HG03103 (cell line): ENCODE data around the gene ARHGAP15.

Experiments
- ATAC-seq: cut with Tn5 transposase; IDR thresholded peaks from one replicate; pipeline ENCODE4 v1.9.1; 2021; ENCODE audit warnings: low read depth; ENCODE audit not compliant: unreplicated experiment

The ARHGAP15 gene

DNA sequence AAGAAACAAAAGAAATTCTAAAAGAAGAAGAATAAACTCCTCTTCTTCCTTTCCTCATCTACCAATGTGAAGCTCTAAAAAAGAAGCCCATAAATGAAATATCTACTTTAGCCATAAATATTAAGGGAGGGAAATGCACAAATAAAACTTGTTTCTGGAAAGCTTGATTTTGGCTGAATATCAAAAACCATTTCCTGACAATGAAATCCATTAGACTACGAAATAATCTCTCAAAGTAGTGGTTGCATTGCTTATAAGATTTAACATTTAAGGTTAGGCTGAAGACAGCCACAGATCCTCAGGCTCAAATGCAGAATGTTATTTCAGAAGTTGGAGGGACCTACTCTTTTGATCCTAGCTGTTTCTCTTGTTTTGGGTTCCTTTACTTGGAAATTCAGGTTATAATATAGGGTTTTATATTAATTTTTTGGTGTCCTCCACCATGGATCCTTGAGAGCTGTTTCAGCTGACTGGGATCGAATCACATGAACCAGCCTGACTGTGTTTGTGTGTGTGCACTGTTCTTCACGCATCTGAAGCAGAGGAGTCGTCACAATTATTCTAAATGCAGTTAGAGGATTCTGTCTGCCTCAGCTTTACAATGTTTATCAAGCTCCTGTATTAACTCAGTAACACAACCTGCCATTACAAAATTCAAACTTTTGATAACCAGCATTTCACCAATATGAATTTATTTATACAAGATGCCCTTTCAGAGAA lies 474.8 kb downstream of the ARHGAP15 start:
- ATAC-seq, result no peak

GRCh38 chr2:143604566-143604959 lies 475.3 kb downstream of the ARHGAP15 start:
- no peak for ATAC-seq

DNA sequence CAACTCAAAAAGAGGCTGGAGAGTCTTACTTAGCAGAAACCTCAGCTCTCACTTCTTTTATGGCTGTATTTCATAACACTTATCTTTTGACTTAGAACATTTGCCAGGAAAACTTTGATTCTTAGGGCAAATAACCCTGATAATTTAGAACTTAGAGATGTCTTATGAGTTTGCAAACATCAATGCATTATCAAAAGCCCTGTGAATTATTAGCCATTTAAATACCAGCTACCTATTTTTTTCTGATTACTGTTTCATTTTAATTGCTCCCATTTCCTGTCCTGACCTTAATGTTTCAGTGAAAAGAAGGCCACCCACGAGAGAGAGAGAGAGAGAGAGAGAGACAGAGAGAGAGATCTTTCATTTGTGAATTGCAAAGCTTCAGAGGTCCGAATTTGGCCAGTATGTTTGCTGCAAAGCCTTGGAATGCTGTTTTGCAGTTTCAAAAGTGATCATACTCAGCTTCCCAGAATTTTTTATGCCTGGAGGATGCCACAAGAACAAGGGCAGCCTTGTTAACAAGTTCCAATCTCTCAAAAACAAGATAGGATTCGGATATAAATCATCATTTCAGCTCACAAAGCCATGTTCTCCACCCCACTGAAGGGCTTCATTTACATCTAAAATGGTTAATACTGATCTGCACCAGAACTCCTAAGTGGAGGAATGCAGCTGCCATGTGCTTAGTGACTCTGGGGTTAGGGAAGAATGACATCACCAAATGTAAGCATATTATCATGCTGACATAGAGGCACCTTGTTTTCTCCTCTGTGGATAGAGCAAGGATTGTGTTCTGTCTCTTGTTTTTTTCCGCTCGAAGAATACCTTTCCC lies 478.2 kb downstream of the ARHGAP15 start:
- ATAC-seq, result no peak

DNA sequence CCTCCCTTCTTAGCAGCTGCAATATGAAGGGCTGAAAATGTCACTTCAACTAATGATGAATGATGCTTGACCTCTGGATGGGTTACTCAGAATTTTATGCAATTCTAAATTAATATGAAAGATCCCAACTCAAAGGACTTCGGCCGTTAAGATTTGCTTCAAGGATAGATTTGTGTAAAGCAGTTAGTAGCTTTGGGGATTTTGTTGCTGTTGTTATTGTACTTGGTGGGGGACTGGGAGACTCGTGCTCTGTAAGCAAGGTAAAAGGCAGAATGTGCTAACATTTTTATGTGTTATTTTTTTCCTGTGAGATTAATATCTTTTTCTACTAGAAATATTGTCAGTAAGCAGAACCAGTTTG lies 478.8 kb downstream of the ARHGAP15 start:
- ATAC-seq, result no peak

- ATAC-seq, result no peak
Observed at GRCh38 chr2:143608758-143609157, 479.5 kb downstream of the ARHGAP15 start.

GRCh38 chr2:143611336-143611735 lies 482.1 kb downstream of the ARHGAP15 start:
- no peak for ATAC-seq

GRCh38 chr2:143615562-143615961 lies 486.3 kb downstream of the ARHGAP15 start:
- ATAC-seq, result no peak

- no peak for ATAC-seq
Observed at GRCh38 chr2:143616452-143616851, 487.2 kb downstream of the ARHGAP15 start.

DNA sequence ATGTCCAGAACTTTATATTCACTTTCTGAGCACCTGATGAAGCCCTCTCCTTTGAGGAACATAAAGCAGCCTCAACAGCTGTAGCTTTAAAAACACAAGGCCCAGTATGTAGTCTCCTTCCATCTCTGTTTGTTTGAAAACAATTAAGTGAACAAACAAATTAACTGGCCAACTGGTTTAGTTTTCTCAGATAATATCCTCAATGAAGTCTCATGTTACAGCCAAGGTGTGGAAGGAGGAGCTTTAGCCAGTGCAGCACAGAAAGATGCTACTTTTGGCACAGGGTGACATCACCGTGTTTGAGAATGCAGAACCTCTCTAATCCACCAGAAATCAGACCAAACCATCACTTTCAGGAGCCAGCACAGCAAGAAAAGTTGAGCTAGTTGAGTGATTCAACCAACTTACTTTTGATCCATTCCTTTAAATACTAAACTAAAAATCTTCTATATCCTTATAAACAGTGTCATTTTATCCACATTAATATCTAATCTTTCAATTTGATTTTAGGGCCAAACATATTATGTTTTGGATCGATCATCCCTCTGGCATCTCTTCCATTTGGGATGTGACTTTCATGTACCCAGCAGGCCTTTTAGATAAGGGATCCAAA lies 488.7 kb downstream of the ARHGAP15 start:
- ATAC-seq, result no peak

GRCh38 chr2:143622106-143622505 lies 492.9 kb downstream of the ARHGAP15 start:
- ATAC-seq, result no peak

GRCh38 chr2:143623231-143623908 lies 494.2 kb downstream of the ARHGAP15 start:
- ATAC-seq, result no peak

DNA sequence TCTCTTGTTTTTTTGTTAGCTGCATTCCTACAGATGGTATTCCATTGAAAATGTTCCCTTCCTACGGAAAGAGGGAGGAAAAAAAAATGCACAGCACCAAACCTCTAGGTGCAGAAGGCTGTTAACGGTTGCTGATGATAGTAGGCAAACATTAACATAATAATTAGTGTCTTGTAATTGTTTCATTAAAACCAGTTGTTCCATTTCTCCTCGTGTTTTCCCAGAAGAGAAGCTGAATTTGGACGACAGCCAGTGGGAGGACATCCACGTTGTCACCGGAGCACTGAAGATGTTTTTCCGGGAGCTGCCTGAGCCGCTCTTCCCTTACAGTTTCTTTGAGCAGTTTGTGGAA lies 494.7 kb downstream of the ARHGAP15 start:
- ATAC-seq, result no peak

DNA sequence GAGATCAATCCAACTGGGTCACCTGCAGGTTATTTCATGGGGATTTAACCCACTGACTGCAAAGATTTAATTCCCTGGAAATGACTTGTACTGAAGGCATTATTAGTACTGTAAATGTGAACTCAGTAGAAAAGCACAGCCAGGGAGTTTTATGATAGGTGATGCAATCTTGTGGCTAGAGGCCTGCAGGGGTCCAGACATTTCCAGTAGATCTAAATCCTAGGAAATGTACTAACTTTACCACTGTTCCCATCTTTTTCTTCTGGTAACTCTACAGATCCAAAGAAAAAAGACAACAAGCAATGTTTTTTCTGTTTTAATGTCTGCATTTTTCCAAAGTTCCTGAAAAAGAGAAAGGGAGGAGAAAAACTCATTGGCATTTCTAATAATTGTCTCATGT lies 500.1 kb downstream of the ARHGAP15 start:
- no peak for ATAC-seq

DNA sequence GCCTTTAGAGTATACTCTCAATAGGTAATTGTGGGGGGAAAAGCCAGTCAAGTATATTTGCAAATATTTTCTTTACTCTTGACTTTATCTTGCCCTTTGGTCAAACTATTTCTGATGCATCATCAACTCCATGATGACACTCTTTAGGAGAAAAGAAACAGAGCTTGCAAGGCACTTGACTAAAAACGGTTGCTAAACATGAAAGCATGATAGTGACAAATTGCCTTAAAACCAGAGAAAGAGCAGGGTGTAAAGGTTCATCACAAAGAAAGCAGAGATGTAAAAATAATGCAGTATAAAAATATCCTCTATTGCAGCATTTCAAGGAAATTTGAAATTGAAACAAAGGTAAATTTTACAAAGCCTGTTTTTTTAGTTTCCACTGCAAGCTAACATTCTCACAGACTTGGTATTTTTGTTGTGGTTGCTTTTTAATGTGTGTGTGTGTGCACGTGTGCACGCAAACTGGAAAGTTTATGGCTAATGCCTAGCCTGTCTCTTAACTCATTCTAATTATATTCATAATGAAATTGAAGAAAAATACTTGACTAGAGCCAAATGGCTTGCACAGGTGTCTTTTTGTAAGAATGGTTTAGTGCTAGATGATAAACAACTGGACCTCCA lies 503.6 kb downstream of the ARHGAP15 start:
- ATAC-seq, result no peak

GRCh38 chr2:143633419-143633818 lies 504.2 kb downstream of the ARHGAP15 start:
- no peak for ATAC-seq

DNA sequence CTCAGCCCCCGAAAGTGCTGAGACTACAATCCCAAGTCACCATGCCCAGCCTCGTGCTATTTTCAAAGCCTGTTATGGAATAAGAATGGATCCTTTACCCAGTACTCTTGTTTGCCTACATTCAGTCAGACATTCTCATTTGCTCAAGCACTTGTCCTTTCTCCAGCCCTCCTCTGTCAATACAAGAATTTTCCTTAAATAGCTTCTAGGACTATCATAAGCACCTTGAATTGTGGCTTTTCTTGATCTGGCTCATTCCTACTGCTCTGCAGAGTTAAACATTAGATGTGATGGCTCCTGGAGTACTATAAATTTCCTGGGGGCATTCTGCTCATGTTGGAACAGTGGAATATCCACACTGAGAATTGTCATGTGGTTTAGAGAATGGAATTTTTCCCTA lies 506.1 kb downstream of the ARHGAP15 start:
- no peak for ATAC-seq

- no peak for ATAC-seq
Observed at GRCh38 chr2:143635936-143636335, 506.7 kb downstream of the ARHGAP15 start.

GRCh38 chr2:143640826-143641225 lies 511.6 kb downstream of the ARHGAP15 start:
- no peak for ATAC-seq

GRCh38 chr2:143645921-143646645 lies 516.9 kb downstream of the ARHGAP15 start:
- no peak for ATAC-seq

- ATAC-seq, result no peak
Observed at GRCh38 chr2:143649226-143649740, 520.1 kb downstream of the ARHGAP15 start.
